ENCODE results near the gene KCTD21. TPM values are rescaled to one million over a fixed set of nuclear protein-coding genes. Genes with fewer than 3 reads are reported as not detected.
"Not testable (repeated sequence)": the region's sequence is repeated elsewhere in the genome, so short reads cannot be mapped to it uniquely, and the experiment has no call there.

Gene KCTD21
- 10 to 100 TPM in 1 of 3 donors, 1 to 10 TPM in 2; 8.5 to 13.1 (median 8.8) TPM for total RNA-seq

- Histone ChIP-seq H3K27me3 (no peaks in the 10 kb centered on the region), H3K4me3 (peak within 1 kb of the TSS; percentile 64 to 92 (median 88)), H3K27ac (peak within 1 kb of the TSS; percentile 78 to 88), H3K4me1 (peaks cover 3 to 9% of the 10 kb centered on the region in 2 donors), H3K9me3 (no peaks in the 10 kb centered on the region), H3K36me3 (no peaks in the 10 kb centered on the region)
- intact Hi-C loops (cut with DNase I; ENCODE audit: low total_unique reads) = no loop called here
- DNase-seq (ENCODE audit: low spot score in 2 of 2) = peak; percentile 92 to 95
- TF ChIP-seq CTCF (IDR thresholded peaks at IDR 0.05) (no peak), POLR2A (IDR thresholded peaks at IDR 0.05) (peak; percentile 24), POLR2AphosphoS5 (IDR thresholded peaks at IDR 0.05) (peak; percentile 77 to 95 (median 80))
These were observed at the start of gene KCTD21, which contains the start of gene USP35 for GRCh38 chr11:78188286-78189173. TSS of gene KCTD21 (minus strand) at chr11:78188626. CDS start at chr11:78174554, 14,072 bp downstream. TSS of gene USP35 (plus strand) at chr11:78188919. CDS start at chr11:78196246, 7,327 bp downstream.

GRCh38 chr11:78237293-78238046 is 49.0 kb upstream of the KCTD21 start:
- no peak for TF ChIP-seq POLR2AphosphoS5 (IDR thresholded peaks at IDR 0.05)
- no peak for TF ChIP-seq POLR2A (IDR thresholded peaks at IDR 0.05)
- TF ChIP-seq CTCF (IDR thresholded peaks at IDR 0.05) = no peak
- Histone ChIP-seq H3K9me3 (peaks cover 0 to 4% of the 10 kb centered on the region in 2 donors), H3K27me3 (no peaks in the 10 kb centered on the region), H3K4me1 (no peaks in the 10 kb centered on the region), H3K36me3 (no peaks in the 10 kb centered on the region), H3K27ac (no peak overlapping the region), H3K4me3 (no peak overlapping the region)
- DNase-seq (ENCODE audit: low spot score in 2 of 2) = no peak
- intact Hi-C loops (cut with DNase I; ENCODE audit: low total_unique reads) = no loop called here

GRCh38 chr11:78234006-78234405 is 45.6 kb upstream of the KCTD21 start:
- no peak overlapping the region for H3K4me3 ChIP-seq
- intact Hi-C loops (cut with DNase I; ENCODE audit: low total_unique reads) = no loop called here
- TF ChIP-seq CTCF (IDR thresholded peaks at IDR 0.05) = no peak
- DNase-seq (ENCODE audit: low spot score in 2 of 2) = no peak
- H3K9me3 ChIP-seq = no peaks in the 10 kb centered on the region
- H3K27ac ChIP-seq = no peak overlapping the region
- no peaks in the 10 kb centered on the region for H3K36me3 ChIP-seq
- no peaks in the 10 kb centered on the region for H3K4me1 ChIP-seq
- H3K27me3 ChIP-seq = no peaks in the 10 kb centered on the region

GRCh38 chr11:78233046-78233445 is 44.6 kb upstream of the KCTD21 start:
- DNase-seq (ENCODE audit: low spot score in 2 of 2); H3K9me3 ChIP-seq; H3K4me3 ChIP-seq; H3K27me3 ChIP-seq; H3K27ac ChIP-seq; intact Hi-C loops (cut with DNase I; ENCODE audit: low total_unique reads); H3K36me3 ChIP-seq; H3K4me1 ChIP-seq: not testable (repeated sequence)

- no peak for TF ChIP-seq CTCF (IDR thresholded peaks at IDR 0.05)
- no peak for TF ChIP-seq POLR2A (IDR thresholded peaks at IDR 0.05)
- no peak for TF ChIP-seq POLR2AphosphoS5 (IDR thresholded peaks at IDR 0.05)
- Histone ChIP-seq H3K4me1 (no peaks in the 10 kb centered on the region), H3K9me3 (no peaks in the 10 kb centered on the region), H3K4me3 (no peak overlapping the region), H3K27ac (no peak overlapping the region), H3K27me3 (no peaks in the 10 kb centered on the region), H3K36me3 (no peaks in the 10 kb centered on the region)
- intact Hi-C loops (cut with DNase I; ENCODE audit: low total_unique reads) = no loop called here
- no peak for DNase-seq (ENCODE audit: low spot score in 2 of 2)
These were observed 43.6 kb upstream of the KCTD21 start for GRCh38 chr11:78231962-78232501.
